Stomach (tissue), 9 donors: Measurements from ENCODE around the gene MAP3K14. TPM values are rescaled to one million over a fixed set of nuclear protein-coding genes. Genes with fewer than 3 reads are reported as not detected.

ENCODE experiments used
- DNase-seq, 2 donors: peaks; one replicate each; pipeline versions ENCODE4 v3.0.0 to v3.0.0-alpha.2; 2013 to 2019
- H3K27ac ChIP-seq, 5 donors: fragments of 200-600 bp in 4 of 5; sonication (generic) in 4 of 5; one replicate each; pipeline ENCODE4 v1.5.1; 2013 to 2019; ENCODE audit warnings: mild to moderate bottlenecking in 1 of 5, moderate library complexity in 1 of 5
- H3K27me3 ChIP-seq, 3 donors: fragments of 200-600 bp; sonication (generic); one replicate each; pipeline ENCODE4 v1.5.1; 2017 to 2019; ENCODE audit warnings: mixed run types in 1 of 3
- H3K36me3 ChIP-seq, 4 donors: fragments of 200-600 bp; sonication (generic); 1 replicate in 3 of 4; 2 replicates in 1 of 4; pipeline ENCODE4 v1.5.1; 2016 to 2019
- H3K4me1 ChIP-seq, 4 donors: fragments of 200-600 bp; sonication (generic); one replicate each; pipeline ENCODE4 v1.5.1; 2016 to 2019
- H3K4me3 ChIP-seq, 4 donors: fragments of 200-600 bp; sonication (generic) in 3 of 4; one replicate each; pipeline ENCODE4 v1.5.1; 2016 to 2019; ENCODE audit warnings: mild to moderate bottlenecking in 1 of 4
- H3K9me3 ChIP-seq, 4 donors: fragments of 200-600 bp; sonication (generic); one replicate each; pipeline ENCODE4 v1.5.1; 2016 to 2019
- EP300 ChIP-seq: sonication (generic); formaldehyde crosslinking; IDR thresholded peaks from one replicate; pipeline ENCODE4 v1.6.1; 2017; ENCODE audit warnings: antibody characterized with exemption
- POLR2A ChIP-seq, 4 donors: fragments of 450-650 bp; IDR thresholded peaks; one replicate each; pipeline ENCODE4 v1.6.1; 2016; ENCODE audit warnings: antibody characterized with exemption in 4 of 4, control low read depth in 2 of 4, mild to moderate bottlenecking in 1 of 4, moderate library complexity in 1 of 4
- POLR2AphosphoS5 ChIP-seq, 3 donors: sonication (generic); formaldehyde crosslinking; IDR thresholded peaks; one replicate each; pipeline ENCODE4 v1.6.1; 2016; ENCODE audit warnings: antibody characterized with exemption in 3 of 3
- WGBS, 5 donors: extraction: QIAGEN DNeasy Blood & Tissue Kit in 3 of 5; methylation state at CpG; one replicate each; pipeline versions ENCODE4 v1.1.5 to v1.1.7; 2013 to 2018; 5-methylcytosine and 5-hydroxymethylcytosine counted together
- intact Hi-C: fragments of 100-400 bp; cut with DNase I; formaldehyde crosslinking; loops from one replicate; pipeline ENCODE4 v1.15.1; 2023; ENCODE audit warnings: low total_unique reads
- polyA plus RNA-seq, 3 donors: library from polyadenylated mRNA; stranded (reverse); fragments of 200-250 nt; gene quantifications; one replicate each; pipeline ENCODE4 v1.2.3, GENCODE V29; 2013
- total RNA-seq, 5 donors: library from RNA; depleted of rRNA; stranded (reverse); fragments of >200 nt; gene quantifications; one replicate each; pipeline versions ENCODE4 v1.1.0 to v1.2.3, GENCODE V29; 2014 to 2016
- TF ChIP-seq, protein P1 (sequence below), 7 experiments: fragments of 450-650 bp in 4 of 7; fragments of 200-600 bp in 3 of 7; sonication (generic) in 3 of 7; IDR thresholded peaks; one replicate each; pipeline ENCODE4 v1.5.1; 2016 to 2019; ENCODE audit warnings: antibody characterized with exemption in 7 of 7, control low read depth in 2 of 7, mild to moderate bottlenecking in 1 of 7
- donor health status: healthy with polysubstance abuse.
- donor health status: Bipolar disorder and iron deficiency.
- donor health status: healthy.

MAP3K14 gene
- total and polyA plus RNA-seq, 8 donors = 1.2 to 17.7 (median 8.1) TPM

DNA sequence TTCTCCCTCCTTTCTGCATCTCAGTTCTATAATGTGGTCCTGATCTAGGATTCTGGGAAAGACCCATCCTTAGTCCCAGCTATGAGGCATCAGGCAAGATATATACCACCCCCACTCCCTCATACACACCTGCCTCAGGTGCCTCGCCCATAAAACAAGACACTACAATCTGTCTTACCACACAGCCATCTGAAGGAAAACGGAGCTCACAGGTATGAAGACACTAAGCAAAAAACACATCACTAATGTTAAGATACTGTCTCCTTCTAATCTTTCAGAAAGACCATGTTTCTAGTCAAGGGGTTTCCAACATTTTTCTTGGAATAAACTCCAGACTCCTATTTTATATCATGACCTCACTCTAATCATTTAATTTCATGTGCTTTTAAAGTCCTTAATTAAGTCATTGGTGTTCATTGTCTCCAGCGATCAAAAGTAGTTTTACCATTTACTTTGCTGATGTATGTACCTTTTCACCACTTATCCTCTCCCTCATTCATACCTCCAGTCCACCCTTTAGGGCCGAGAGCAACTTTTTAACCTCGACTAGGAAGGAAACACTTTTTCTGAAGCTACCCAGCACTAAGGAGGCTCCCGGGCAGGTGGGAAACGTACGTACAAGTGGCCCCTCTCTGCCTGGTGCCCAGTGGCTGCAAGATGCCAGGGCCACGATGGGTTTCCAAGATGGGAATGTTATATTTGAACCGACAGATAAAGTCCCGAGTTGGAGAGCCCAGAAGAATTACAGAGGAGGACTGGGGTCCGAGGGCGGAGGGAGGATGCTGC is 979 bp downstream of the MAP3K14 start:
- WGBS, 5 donors = 3 to 11% (median 5%) methylated on average over 13 of the region's 13 CpGs
- no peaks in the 10 kb centered on the region for H3K9me3 ChIP-seq
- H3K4me3 ChIP-seq = peak overlapping the region; percentile 74 to 85 (median 76)
- TF ChIP-seq, protein P1, sequence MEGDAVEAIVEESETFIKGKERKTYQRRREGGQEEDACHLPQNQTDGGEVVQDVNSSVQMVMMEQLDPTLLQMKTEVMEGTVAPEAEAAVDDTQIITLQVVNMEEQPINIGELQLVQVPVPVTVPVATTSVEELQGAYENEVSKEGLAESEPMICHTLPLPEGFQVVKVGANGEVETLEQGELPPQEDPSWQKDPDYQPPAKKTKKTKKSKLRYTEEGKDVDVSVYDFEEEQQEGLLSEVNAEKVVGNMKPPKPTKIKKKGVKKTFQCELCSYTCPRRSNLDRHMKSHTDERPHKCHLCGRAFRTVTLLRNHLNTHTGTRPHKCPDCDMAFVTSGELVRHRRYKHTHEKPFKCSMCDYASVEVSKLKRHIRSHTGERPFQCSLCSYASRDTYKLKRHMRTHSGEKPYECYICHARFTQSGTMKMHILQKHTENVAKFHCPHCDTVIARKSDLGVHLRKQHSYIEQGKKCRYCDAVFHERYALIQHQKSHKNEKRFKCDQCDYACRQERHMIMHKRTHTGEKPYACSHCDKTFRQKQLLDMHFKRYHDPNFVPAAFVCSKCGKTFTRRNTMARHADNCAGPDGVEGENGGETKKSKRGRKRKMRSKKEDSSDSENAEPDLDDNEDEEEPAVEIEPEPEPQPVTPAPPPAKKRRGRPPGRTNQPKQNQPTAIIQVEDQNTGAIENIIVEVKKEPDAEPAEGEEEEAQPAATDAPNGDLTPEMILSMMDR (IDR thresholded peaks at IDR 0.05) = no peak
- TF ChIP-seq POLR2AphosphoS5 (IDR thresholded peaks at IDR 0.05) = no peak
- no peak for TF ChIP-seq EP300
- TF ChIP-seq POLR2A (IDR thresholded peaks at IDR 0.05) = no peak
- intact Hi-C loops = no loop called here
- H3K36me3 ChIP-seq = no peaks in the 10 kb centered on the region
- H3K27ac ChIP-seq = peak overlapping the region; percentile 96 to 98 (median 96)
- no peaks in the 10 kb centered on the region for H3K27me3 ChIP-seq
- H3K4me1 ChIP-seq = peaks cover 58 to 87% (median 82%) of the 10 kb centered on the region in 4 donors
- no peak for DNase-seq

DNA sequence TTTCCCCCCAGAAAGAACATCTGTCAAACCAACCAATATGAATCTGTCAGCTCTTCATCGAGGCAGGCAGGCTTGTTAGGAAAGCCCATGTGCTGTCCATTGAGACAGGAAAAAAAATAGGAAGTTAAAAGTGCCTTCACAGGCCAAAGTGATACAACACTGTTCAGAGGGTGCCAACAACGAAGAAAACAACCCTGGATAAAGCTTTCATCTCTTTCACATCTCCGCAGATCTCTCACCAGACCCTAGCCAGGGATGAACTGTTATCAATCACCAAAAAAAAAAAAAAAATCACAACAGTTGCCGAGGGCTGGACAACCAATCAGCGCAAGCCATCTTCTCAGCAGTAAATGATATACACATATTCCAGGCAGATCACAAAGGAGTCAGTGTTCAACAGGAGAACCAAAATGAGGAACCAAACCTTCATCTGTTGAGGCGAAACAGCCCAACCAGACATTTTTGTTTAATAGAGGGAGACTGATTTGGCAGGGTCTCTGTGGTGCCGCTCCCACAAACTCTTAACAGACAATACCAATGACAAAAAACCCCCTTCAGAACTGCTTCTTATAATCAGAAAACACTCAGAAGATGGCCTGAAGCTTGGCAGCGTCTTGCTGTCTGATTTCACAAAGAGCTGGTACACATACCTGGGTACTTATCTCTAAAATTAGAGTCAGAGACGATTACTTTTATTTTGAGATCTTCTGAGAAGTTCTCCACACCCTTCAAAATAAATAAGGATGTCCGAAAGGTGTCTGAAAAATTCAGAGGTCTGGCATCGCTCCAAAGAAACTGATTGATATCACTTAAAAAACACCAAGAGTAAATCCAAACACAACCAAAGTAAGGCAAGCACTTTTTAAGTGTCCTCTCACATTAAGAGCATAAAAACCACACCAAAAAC is 1.8 kb downstream of the MAP3K14 start:
- peaks cover 60 to 89% (median 87%) of the 10 kb centered on the region in 4 donors for H3K4me1 ChIP-seq
- DNase-seq = peak in 1 of 2 donors; percentile 50
- intact Hi-C loops = no loop called here
- TF ChIP-seq, protein P1 (IDR thresholded peaks at IDR 0.05) = no peak
- TF ChIP-seq POLR2AphosphoS5 (IDR thresholded peaks at IDR 0.05) = no peak
- no peak for TF ChIP-seq EP300
- no peak for TF ChIP-seq POLR2A (IDR thresholded peaks at IDR 0.05)
- no peaks in the 10 kb centered on the region for H3K27me3 ChIP-seq
- peak overlapping the region; percentile 52 to 98 (median 96) for H3K27ac ChIP-seq
- 16 to 29% (median 19%) methylated on average over 11 of the region's 11 CpGs for WGBS, 5 donors
- H3K4me3 ChIP-seq = peak overlapping the region; percentile 74 to 85 (median 76)
- no peaks in the 10 kb centered on the region for H3K36me3 ChIP-seq
- no peaks in the 10 kb centered on the region for H3K9me3 ChIP-seq

DNA sequence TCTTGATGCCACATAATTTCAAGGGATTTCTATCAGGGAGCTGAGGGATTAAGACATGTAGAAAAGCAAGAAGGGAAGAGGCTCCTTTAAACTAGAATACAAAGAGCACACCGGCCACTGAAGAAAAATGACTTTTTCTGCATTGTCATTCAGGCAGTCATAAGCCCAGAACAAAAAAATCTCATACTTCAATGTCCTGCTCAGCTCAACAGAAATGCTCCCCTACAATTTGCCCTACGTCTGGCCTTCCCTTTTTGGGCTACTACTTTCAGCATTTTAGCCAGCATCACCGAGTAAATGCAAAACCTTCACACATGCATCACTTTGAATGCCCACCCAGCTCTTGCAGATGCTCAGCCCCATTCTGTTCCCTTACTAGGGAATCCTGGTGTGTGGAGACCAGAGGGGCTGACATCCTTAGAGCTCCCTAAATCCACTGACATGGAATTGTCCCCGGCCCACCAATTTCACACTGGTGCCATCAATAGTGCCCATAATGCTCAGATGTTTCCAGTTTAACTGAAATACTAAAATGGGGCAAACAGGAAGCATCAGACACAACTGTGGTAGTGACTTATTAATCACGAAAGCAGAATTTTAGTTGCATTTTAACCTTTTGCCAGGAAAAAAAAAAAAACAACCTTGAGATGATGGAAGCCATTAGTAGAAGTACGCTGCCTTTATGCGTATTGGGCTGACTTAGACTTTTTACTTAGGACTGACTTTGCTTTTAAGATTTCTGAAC is 2.7 kb downstream of the MAP3K14 start:
- 53 to 59% (median 55%) methylated on average over 7 of the region's 7 CpGs for WGBS, 5 donors
- Histone ChIP-seq H3K36me3 (no peaks in the 10 kb centered on the region), H3K4me3 (peak overlapping the region; percentile 74 to 85 (median 76)), H3K9me3 (no peaks in the 10 kb centered on the region), H3K27me3 (no peaks in the 10 kb centered on the region), H3K4me1 (peaks cover 68 to 90% (median 88%) of the 10 kb centered on the region in 4 donors), H3K27ac (peak overlapping the region; percentile 44 to 98 (median 96))
- no peak for DNase-seq
- no peak for TF ChIP-seq POLR2A (IDR thresholded peaks at IDR 0.05)
- TF ChIP-seq POLR2AphosphoS5 (IDR thresholded peaks at IDR 0.05) = no peak
- TF ChIP-seq EP300 = no peak
- TF ChIP-seq, protein P1 (IDR thresholded peaks at IDR 0.05) = no peak
- intact Hi-C loops = no loop called here

DNA sequence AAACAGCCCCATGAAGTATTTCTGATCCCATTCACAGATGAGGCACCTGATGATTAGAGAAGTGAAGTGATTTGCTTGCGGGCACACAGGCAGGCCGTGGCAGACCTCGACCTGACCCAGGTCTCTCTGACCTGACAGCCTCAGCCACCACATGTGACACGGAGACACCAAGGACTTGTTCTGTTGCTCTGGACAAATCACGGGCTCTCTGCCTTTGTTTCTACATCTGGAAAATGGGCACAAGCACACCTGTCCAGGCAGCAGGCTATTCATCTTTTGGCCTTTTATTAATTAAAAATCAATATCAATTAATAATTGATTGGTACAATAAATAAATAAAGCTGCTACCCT is 3.4 kb downstream of the MAP3K14 start:
- Histone ChIP-seq H3K27me3 (no peaks in the 10 kb centered on the region), H3K27ac (peak overlapping the region; percentile 91 to 98 (median 96)), H3K9me3 (no peaks in the 10 kb centered on the region), H3K36me3 (no peaks in the 10 kb centered on the region), H3K4me3 (peak overlapping the region in 1 of 4 donors; percentile 3), H3K4me1 (peaks cover 73 to 90% (median 88%) of the 10 kb centered on the region in 4 donors)
- intact Hi-C loops = no loop called here
- no peak for DNase-seq
- TF ChIP-seq EP300 (no peak), POLR2A (IDR thresholded peaks at IDR 0.05) (no peak), POLR2AphosphoS5 (IDR thresholded peaks at IDR 0.05) (no peak)
- TF ChIP-seq, protein P1 (IDR thresholded peaks at IDR 0.05) = no peak
- WGBS, 5 donors = 34 to 64% (median 50%) methylated on average over 5 of the region's 5 CpGs
